ENCODE results near the gene TRIM24.

The TRIM24 gene

DNA sequence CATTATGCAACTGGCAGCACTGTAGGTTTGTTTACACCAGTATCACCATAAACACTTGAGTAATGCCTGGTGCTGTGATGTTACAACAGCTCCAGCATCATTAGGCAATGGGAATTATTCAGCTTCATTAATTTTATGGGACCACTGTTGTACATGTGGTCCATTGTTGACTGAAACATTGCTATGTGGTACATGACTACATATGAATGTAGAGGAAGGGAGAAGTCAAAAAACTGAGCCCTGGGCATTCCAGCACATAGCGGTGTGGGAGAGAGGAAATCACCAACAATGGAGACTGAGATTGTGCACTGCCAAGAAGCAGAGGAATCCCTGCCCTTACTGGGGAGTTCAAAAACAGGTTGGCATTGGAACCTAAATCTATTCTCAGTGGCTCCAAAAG, 89.0 kb downstream of the TRIM24 start:
- H3K4me3 ChIP-seq (ENCODE audit: low read depth in 1 of 2, low read length in 2 of 2) = no peak overlapping the region
- no peaks in the 10 kb centered on the region for H3K27me3 ChIP-seq (ENCODE audit: control insufficient read depth in 1 of 2, insufficient read depth in 2 of 2, low read length in 2 of 2)
- no peaks in the 10 kb centered on the region for H3K4me1 ChIP-seq (ENCODE audit: insufficient read depth, low read length)
- no peak overlapping the region for H3K27ac ChIP-seq (ENCODE audit: low read depth, low read length)
- no peak overlapping the region for H3K9ac ChIP-seq (ENCODE audit: low read length)
- no peaks in the 10 kb centered on the region for H3K9me3 ChIP-seq (ENCODE audit: low read length)
- H3K36me3 ChIP-seq (ENCODE audit: insufficient read depth, low read length) = peaks cover 21% of the 10 kb centered on the region

DNA sequence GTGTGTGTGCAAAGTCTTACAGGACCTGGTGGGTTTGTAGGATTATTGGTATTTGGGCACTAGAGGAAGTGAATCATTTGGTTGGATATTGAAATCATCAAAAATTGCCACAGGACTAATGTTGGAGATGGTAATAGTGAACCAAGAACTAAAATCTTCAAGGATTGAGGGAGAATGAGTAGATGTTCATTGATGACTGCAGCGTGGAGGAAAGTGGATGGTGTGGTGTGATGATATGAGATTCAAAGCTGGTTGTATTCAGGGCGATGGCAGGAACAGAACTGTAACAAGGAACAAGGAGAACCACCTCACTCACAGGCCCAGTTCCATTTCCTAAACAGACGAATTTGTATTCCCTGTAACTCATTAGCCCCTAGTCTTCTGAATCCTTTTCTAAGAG, 90.3 kb downstream of the TRIM24 start:
- H3K4me3 ChIP-seq (ENCODE audit: low read depth in 1 of 2, low read length in 2 of 2) = no peak overlapping the region

DNA sequence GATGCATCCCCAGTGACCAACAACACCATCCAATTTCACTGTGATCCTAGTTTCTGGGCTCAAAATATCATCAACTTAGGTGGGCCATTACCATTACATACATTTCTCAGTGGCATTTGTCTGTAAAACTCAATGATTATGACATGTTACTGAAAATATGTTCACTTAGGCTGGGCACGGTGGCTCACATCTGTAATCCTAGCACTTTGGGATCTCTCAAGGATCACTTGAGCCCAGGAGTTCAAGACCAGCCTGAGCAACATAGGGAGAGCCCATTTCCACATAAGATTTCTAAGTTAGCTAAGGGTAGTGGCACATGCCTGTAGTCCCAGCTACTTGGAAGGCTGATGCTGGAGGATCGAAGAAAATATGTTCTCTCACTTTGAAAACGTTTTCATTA, 91.0 kb downstream of the TRIM24 start:
- H3K36me3 ChIP-seq (ENCODE audit: insufficient read depth, low read length) = peaks cover 29% of the 10 kb centered on the region

More for the DNA sequence above, 90.3 kb downstream of the TRIM24 start:
- Histone ChIP-seq H3K27ac (ENCODE audit: low read depth, low read length) (no peak overlapping the region), H3K27me3 (ENCODE audit: control insufficient read depth in 1 of 2, insufficient read depth in 2 of 2, low read length in 2 of 2) (no peaks in the 10 kb centered on the region), H3K9ac (ENCODE audit: low read length) (no peak overlapping the region), H3K36me3 (ENCODE audit: insufficient read depth, low read length) (peaks cover 29% of the 10 kb centered on the region), H3K9me3 (ENCODE audit: low read length) (no peaks in the 10 kb centered on the region), H3K4me1 (ENCODE audit: insufficient read depth, low read length) (no peaks in the 10 kb centered on the region)

DNA sequence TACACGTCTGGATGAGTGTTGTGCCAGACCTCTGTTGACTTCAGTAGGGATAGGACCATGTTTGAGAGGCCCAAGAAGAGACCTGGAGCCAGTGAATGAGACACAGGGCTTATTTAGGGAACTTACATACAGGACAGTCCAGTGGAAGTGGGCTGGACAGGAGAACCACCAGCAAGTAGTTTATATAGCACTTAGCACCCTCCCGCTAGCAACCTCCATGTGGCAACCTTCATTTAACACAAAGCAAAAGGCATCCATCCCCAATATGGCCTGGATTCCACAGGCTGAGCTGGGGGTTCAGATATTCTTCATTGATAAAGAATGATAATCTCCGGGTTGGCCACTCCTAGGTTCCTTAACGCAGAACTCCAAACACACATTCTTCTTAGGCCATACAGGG, 93.7 kb downstream of the TRIM24 start:
- Histone ChIP-seq H3K9ac (ENCODE audit: low read length) (no peak overlapping the region), H3K36me3 (ENCODE audit: insufficient read depth, low read length) (peaks cover 54% of the 10 kb centered on the region), H3K4me1 (ENCODE audit: insufficient read depth, low read length) (no peaks in the 10 kb centered on the region), H3K4me3 (ENCODE audit: low read depth in 1 of 2, low read length in 2 of 2) (no peak overlapping the region), H3K27ac (ENCODE audit: low read depth, low read length) (no peak overlapping the region), H3K27me3 (ENCODE audit: control insufficient read depth in 1 of 2, insufficient read depth in 2 of 2, low read length in 2 of 2) (no peaks in the 10 kb centered on the region), H3K9me3 (ENCODE audit: low read length) (peaks cover 18% of the 10 kb centered on the region)

More for the DNA sequence above, 91.0 kb downstream of the TRIM24 start:
- Histone ChIP-seq H3K4me1 (ENCODE audit: insufficient read depth, low read length) (no peaks in the 10 kb centered on the region), H3K27me3 (ENCODE audit: control insufficient read depth in 1 of 2, insufficient read depth in 2 of 2, low read length in 2 of 2) (no peaks in the 10 kb centered on the region), H3K27ac (ENCODE audit: low read depth, low read length) (no peak overlapping the region), H3K4me3 (ENCODE audit: low read depth in 1 of 2, low read length in 2 of 2) (no peak overlapping the region), H3K9me3 (ENCODE audit: low read length) (peaks cover under 1% of the 10 kb centered on the region), H3K9ac (ENCODE audit: low read length) (no peak overlapping the region)

DNA sequence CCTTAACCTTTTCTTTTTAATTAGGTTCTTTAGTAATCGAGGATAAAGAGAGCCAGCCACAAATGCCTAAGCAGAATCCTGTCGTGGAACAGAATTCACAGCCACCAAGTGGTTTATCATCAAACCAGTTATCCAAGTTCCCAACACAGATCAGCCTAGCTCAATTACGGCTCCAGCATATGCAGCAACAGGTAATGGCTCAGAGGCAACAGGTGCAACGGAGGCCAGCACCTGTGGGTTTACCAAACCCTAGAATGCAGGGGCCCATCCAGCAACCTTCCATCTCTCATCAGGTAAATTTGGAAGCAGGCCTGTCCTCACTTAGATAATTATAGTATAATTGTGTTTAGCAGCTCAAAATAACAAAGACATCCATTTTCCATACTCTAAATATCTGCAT, 94.6 kb downstream of the TRIM24 start:
- Histone ChIP-seq H3K27ac (ENCODE audit: low read depth, low read length) (no peak overlapping the region), H3K9me3 (ENCODE audit: low read length) (peaks cover 18% of the 10 kb centered on the region), H3K4me1 (ENCODE audit: insufficient read depth, low read length) (no peaks in the 10 kb centered on the region), H3K36me3 (ENCODE audit: insufficient read depth, low read length) (peaks cover 63% of the 10 kb centered on the region), H3K27me3 (ENCODE audit: control insufficient read depth in 1 of 2, insufficient read depth in 2 of 2, low read length in 2 of 2) (no peaks in the 10 kb centered on the region), H3K9ac (ENCODE audit: low read length) (no peak overlapping the region), H3K4me3 (ENCODE audit: low read depth in 1 of 2, low read length in 2 of 2) (no peak overlapping the region)

DNA sequence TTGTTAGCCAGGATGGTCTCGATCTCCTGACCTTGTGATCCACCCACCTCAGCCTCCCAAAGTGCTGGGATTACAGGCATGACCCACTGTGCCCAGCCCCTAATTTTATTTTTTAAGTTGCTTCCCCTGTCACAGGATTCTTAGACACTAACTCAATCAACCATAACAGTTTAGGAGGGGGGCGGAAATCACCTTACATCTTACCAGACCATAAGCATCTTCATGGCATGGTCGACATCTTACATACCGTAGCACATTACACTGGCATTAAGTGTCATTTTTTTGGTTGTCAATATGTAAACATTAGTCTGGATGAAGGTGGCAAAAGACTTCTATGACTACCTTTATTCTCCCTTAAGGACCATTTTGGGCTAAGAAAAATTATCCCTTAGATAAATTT, 95.6 kb downstream of the TRIM24 start:
- no peaks in the 10 kb centered on the region for H3K27me3 ChIP-seq (ENCODE audit: control insufficient read depth in 1 of 2, insufficient read depth in 2 of 2, low read length in 2 of 2)
- no peak overlapping the region for H3K27ac ChIP-seq (ENCODE audit: low read depth, low read length)
- peaks cover 66% of the 10 kb centered on the region for H3K36me3 ChIP-seq (ENCODE audit: insufficient read depth, low read length)
- no peak overlapping the region for H3K4me3 ChIP-seq (ENCODE audit: low read depth in 1 of 2, low read length in 2 of 2)
- H3K4me1 ChIP-seq (ENCODE audit: insufficient read depth, low read length) = no peaks in the 10 kb centered on the region
- H3K9me3 ChIP-seq (ENCODE audit: low read length) = peaks cover 18% of the 10 kb centered on the region
- no peak overlapping the region for H3K9ac ChIP-seq (ENCODE audit: low read length)

DNA sequence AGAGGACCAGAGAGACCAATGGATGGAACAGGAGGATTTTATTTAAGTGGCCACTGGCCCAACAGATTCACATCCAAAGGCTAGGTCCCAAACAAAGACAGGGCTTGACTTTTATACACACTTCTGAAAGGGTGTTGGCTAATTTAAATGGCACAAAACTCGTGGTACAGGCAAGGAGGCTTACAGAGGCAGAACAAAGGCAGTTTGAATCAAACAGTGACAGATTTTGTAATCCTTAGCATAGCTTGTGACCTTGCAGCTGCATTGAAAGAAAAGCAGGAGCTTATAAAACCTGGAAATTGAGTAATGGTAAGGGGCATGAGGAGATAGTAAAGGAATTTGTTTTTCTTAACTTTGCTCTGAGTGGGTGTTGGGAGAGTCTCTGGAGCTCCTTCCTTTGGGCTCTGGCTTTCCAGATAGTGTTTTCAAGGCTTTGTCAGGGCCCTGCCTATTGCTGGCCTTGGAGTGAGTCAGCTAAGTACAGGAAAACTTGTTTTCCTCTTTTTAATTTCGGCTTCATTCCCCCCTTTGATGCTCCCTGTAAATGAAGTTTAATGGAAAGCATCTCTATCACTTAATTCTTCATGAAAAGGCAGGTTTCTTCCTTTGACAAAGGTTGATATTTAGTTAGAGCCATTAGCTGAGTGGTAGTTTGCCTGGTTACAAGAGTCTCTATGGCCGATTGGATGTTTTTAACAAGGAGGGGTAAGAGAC, 96.9 kb downstream of the TRIM24 start:
- Histone ChIP-seq H3K9me3 (ENCODE audit: low read length) (peaks cover 18% of the 10 kb centered on the region), H3K27me3 (ENCODE audit: control insufficient read depth in 1 of 2, insufficient read depth in 2 of 2, low read length in 2 of 2) (no peaks in the 10 kb centered on the region), H3K9ac (ENCODE audit: low read length) (no peak overlapping the region), H3K4me3 (ENCODE audit: low read depth in 1 of 2, low read length in 2 of 2) (peak overlapping the region; percentile 8 to 11), H3K4me1 (ENCODE audit: insufficient read depth, low read length) (no peaks in the 10 kb centered on the region), H3K36me3 (ENCODE audit: insufficient read depth, low read length) (peaks cover 65% of the 10 kb centered on the region), H3K27ac (ENCODE audit: low read depth, low read length) (no peak overlapping the region)

DNA sequence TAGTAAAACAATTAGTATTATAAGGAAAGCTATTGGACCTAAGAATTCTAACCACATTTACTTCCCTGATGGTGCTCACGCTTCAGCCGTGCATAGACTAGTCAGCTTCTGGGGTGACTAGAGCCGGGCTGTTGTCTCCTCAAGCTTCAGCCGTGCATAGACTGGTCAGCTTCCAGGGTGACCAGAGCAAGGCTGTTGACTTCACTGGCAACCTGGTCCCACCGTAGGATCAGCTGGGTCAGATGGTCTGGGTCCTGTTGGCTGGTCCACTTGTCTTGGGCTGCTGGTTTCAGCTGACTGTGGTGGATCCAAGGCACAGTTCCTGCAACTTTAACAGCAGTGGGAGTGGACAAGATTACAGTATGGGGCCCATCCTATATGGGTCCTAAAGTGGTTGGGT, 99.4 kb downstream of the TRIM24 start:
- Histone ChIP-seq H3K27ac (ENCODE audit: low read depth, low read length) (no peak overlapping the region), H3K27me3 (ENCODE audit: control insufficient read depth in 1 of 2, insufficient read depth in 2 of 2, low read length in 2 of 2) (no peaks in the 10 kb centered on the region), H3K36me3 (ENCODE audit: insufficient read depth, low read length) (peaks cover 65% of the 10 kb centered on the region), H3K9me3 (ENCODE audit: low read length) (peaks cover 29% of the 10 kb centered on the region), H3K9ac (ENCODE audit: low read length) (no peak overlapping the region), H3K4me1 (ENCODE audit: insufficient read depth, low read length) (no peaks in the 10 kb centered on the region), H3K4me3 (ENCODE audit: low read depth in 1 of 2, low read length in 2 of 2) (no peak overlapping the region)

DNA sequence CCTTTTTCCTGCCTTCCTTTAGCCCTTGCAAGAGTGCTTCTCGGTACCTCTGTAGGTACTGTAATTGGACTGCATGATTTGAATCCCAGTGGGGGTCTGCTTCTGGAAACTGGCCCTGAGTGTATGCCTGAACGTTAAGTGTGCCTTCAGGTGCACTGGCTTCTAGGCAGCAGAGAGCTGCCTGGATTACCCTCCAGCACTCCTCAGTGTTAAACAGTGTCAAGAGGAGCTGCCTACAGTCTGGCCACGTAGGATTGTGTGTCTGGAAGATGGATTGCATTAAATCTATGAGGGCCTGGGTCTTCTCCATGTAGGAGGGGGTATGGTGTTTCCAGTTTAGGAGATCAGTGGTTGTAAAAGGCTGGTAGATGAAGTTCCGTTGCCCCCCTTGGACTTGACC, 103.7 kb downstream of the TRIM24 start:
- H3K9me3 ChIP-seq (ENCODE audit: low read length) = peaks cover 19% of the 10 kb centered on the region

DNA sequence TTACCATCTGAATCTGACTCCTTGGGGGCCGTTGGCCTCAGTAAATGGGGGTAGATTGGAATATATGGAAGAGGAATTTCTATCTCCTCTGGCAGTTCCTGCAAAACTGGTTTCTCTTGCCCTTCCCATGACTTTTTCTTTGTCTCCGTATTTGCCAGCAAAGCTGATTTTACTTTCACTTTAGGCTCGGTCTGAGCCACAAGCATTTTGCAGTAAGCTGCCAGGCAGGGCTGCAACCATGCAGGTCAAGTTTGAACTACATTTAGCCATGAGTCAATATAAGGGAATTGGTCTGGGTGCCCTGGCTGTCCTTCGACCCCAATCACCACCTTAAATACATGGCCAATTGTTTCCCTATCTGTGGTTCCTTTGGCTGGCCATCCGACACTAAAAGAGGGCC, 104.3 kb downstream of the TRIM24 start:
- no peak overlapping the region for H3K27ac ChIP-seq (ENCODE audit: low read depth, low read length)
- H3K27me3 ChIP-seq (ENCODE audit: control insufficient read depth in 1 of 2, insufficient read depth in 2 of 2, low read length in 2 of 2) = no peaks in the 10 kb centered on the region
- H3K4me3 ChIP-seq (ENCODE audit: low read depth in 1 of 2, low read length in 2 of 2) = no peak overlapping the region
- H3K9me3 ChIP-seq (ENCODE audit: low read length) = peaks cover 19% of the 10 kb centered on the region
- H3K9ac ChIP-seq (ENCODE audit: low read length) = no peak overlapping the region
- no peaks in the 10 kb centered on the region for H3K4me1 ChIP-seq (ENCODE audit: insufficient read depth, low read length)
- H3K36me3 ChIP-seq (ENCODE audit: insufficient read depth, low read length) = peaks cover 41% of the 10 kb centered on the region

More for the DNA sequence above, 103.7 kb downstream of the TRIM24 start:
- Histone ChIP-seq H3K27ac (ENCODE audit: low read depth, low read length) (no peak overlapping the region), H3K36me3 (ENCODE audit: insufficient read depth, low read length) (peaks cover 46% of the 10 kb centered on the region), H3K9ac (ENCODE audit: low read length) (no peak overlapping the region), H3K27me3 (ENCODE audit: control insufficient read depth in 1 of 2, insufficient read depth in 2 of 2, low read length in 2 of 2) (no peaks in the 10 kb centered on the region), H3K4me3 (ENCODE audit: low read depth in 1 of 2, low read length in 2 of 2) (no peak overlapping the region), H3K4me1 (ENCODE audit: insufficient read depth, low read length) (no peaks in the 10 kb centered on the region)

DNA sequence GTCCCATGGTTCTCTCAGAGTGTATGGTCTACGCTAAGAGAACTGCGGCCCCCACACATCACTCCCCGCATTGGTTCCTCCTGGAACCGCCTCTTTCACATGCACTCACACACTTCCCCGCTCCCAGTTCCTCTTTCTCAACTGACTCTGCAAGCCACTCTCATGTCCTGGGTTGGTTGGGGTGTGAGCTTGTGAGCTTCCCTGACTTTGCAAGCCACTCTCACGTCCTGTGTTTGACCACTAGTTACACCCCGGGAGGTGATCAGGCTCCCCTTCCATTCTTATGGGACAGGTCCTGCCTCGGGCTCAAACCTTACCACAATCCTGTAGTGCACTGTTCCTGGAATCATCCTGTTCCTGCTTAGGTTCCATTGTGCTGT, 105.0 kb downstream of the TRIM24 start:
- H3K27ac ChIP-seq (ENCODE audit: low read depth, low read length) = no peak overlapping the region
- peaks cover 19% of the 10 kb centered on the region for H3K9me3 ChIP-seq (ENCODE audit: low read length)
- no peak overlapping the region for H3K9ac ChIP-seq (ENCODE audit: low read length)
- H3K27me3 ChIP-seq (ENCODE audit: control insufficient read depth in 1 of 2, insufficient read depth in 2 of 2, low read length in 2 of 2) = no peaks in the 10 kb centered on the region
- no peaks in the 10 kb centered on the region for H3K4me1 ChIP-seq (ENCODE audit: insufficient read depth, low read length)
- peaks cover 35% of the 10 kb centered on the region for H3K36me3 ChIP-seq (ENCODE audit: insufficient read depth, low read length)
- H3K4me3 ChIP-seq (ENCODE audit: low read depth in 1 of 2, low read length in 2 of 2) = no peak overlapping the region

DNA sequence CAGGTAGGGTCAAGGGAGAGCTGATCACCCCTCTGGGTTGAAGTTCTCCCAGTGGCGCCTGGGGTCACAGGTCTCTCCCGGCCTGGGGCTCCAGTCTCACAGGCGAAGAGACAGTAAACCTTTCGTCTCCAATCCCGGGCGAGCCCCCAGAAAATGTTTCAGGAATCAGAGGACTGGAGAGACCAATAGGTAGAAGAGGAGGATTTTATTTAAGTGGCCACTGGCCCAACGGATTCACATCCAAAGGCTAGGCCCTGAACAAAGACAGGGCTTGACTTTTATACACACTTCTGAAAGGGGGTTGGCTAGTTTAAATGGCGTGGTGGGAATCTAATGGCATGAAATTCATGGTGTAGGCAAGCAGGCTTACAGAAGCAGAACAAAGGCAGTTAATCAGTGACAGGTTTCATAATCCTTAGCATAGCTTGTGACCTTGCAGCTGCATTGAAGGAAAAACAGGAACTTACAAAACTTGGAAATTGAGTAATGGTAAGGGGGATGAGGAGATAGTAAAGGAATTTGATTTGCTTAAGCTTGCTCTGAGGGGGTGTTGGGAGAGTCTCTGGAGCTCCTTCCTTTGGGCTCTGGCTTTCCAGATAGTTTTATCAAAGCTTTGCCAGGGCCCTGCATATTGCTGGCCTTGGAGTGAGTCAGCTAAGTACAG, 105.5 kb downstream of the TRIM24 start:
- H3K27ac ChIP-seq (ENCODE audit: low read depth, low read length) = no peak overlapping the region
- peaks cover 35% of the 10 kb centered on the region for H3K36me3 ChIP-seq (ENCODE audit: insufficient read depth, low read length)
- H3K9ac ChIP-seq (ENCODE audit: low read length) = no peak overlapping the region
- peaks cover 19% of the 10 kb centered on the region for H3K9me3 ChIP-seq (ENCODE audit: low read length)
- H3K4me3 ChIP-seq (ENCODE audit: low read depth in 1 of 2, low read length in 2 of 2) = no peak overlapping the region
- no peaks in the 10 kb centered on the region for H3K27me3 ChIP-seq (ENCODE audit: control insufficient read depth in 1 of 2, insufficient read depth in 2 of 2, low read length in 2 of 2)
- H3K4me1 ChIP-seq (ENCODE audit: insufficient read depth, low read length) = no peaks in the 10 kb centered on the region

Measured in muscle layer of colon (tissue), 2 donors.